Muscle of arm (tissue), 12 donors: Measurements from ENCODE around the gene ABHD17B. TPM values are rescaled to one million over a fixed set of nuclear protein-coding genes. Genes with fewer than 3 reads are reported as not detected.

ENCODE experiments used
- DNase-seq: peaks from one replicate; pipeline ENCODE4 v3.0.0-alpha.2; 2013
- polyA plus RNA-seq, 12 donors: library from polyadenylated mRNA; unstranded; fragments of 120-200 nt; gene quantifications; one replicate each; pipeline ENCODE4 v1.2.1, GENCODE V29; 2013; ENCODE audit not compliant: insufficient read length in 12 of 12

Gene ABHD17B
- polyA plus RNA-seq, 12 donors, result 15.3 to 33.8 (median 29.6) TPM; not detected in 1

GRCh38 chr9:71884005-71884404 lies 27.0 kb downstream of the ABHD17B start:
- no peak for DNase-seq

- DNase-seq, result no peak
Observed at GRCh38 chr9:71879644-71880174, 31.3 kb downstream of the ABHD17B start.

GRCh38 chr9:71878327-71879274 lies 32.4 kb downstream of the ABHD17B start:
- no peak for DNase-seq

- DNase-seq, result no peak
Observed at GRCh38 chr9:71876829-71877228, 34.2 kb downstream of the ABHD17B start.

GRCh38 chr9:71876106-71876505 lies 34.9 kb downstream of the ABHD17B start:
- no peak for DNase-seq

- no peak for DNase-seq
Observed at GRCh38 chr9:71875345-71875744, 35.6 kb downstream of the ABHD17B start.

GRCh38 chr9:71863631-71864030 lies 47.4 kb downstream of the ABHD17B start:
- DNase-seq, result no peak

GRCh38 chr9:71861618-71862017 lies 49.4 kb downstream of the ABHD17B start:
- DNase-seq, result no peak

- DNase-seq, result no peak
Observed at GRCh38 chr9:71859939-71860338, 51.1 kb downstream of the ABHD17B start.

GRCh38 chr9:71858812-71859211 lies 52.2 kb downstream of the ABHD17B start:
- no peak for DNase-seq

- no peak for DNase-seq
Observed at GRCh38 chr9:71858102-71858798, 52.7 kb downstream of the ABHD17B start.

- no peak for DNase-seq
Observed at GRCh38 chr9:71857159-71857558, 53.8 kb downstream of the ABHD17B start.

GRCh38 chr9:71854811-71855210 lies 56.2 kb downstream of the ABHD17B start:
- DNase-seq, result no peak

GRCh38 chr9:71853084-71853483 lies 57.9 kb downstream of the ABHD17B start:
- no peak for DNase-seq

- DNase-seq, result no peak
Observed at GRCh38 chr9:71850996-71851395, 60.0 kb downstream of the ABHD17B start.

- DNase-seq, result no peak
Observed at GRCh38 chr9:71847892-71848291, 63.1 kb downstream of the ABHD17B start.

- no peak for DNase-seq
Observed at GRCh38 chr9:71844808-71845207, 66.2 kb downstream of the ABHD17B start.

GRCh38 chr9:71839668-71840067 lies 71.3 kb downstream of the ABHD17B start:
- no peak for DNase-seq

GRCh38 chr9:71835596-71835995 lies 75.4 kb downstream of the ABHD17B start:
- DNase-seq, result no peak

- no peak for DNase-seq
Observed at GRCh38 chr9:71830929-71831328, 80.1 kb downstream of the ABHD17B start.

- DNase-seq, result no peak
Observed at GRCh38 chr9:71830153-71830552, 80.8 kb downstream of the ABHD17B start.

- DNase-seq, result no peak
Observed at GRCh38 chr9:71826279-71826678, 84.7 kb downstream of the ABHD17B start.

- DNase-seq, result no peak
Observed at GRCh38 chr9:71824257-71824656, 86.7 kb downstream of the ABHD17B start.
